ENCODE results near the gene TULP3.

TULP3 gene

DNA sequence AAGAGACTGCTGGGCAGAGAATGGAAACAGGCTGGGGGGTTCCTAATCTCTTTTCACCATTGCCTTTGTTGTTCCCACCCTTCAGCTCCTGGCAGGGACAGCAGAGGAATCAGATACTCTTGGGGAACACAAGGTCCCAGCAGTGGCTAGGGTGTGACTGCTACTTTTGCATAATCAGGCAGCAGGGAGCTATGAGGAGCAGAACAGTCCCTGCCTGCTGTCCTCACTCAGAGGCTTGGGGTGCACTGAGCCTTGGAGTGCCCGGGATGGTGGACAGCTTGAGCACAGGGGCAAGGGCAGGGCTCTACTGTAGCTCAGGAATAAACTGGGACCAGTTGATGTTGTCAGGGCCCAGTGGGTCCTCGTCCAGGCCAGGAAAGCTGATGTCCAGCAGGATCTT is 32.4 kb upstream of the TULP3 start:
- peaks cover 4% of the 10 kb centered on the region for H4K20me1 ChIP-seq (ENCODE audit: insufficient read depth, low read length, poor library complexity, severe bottlenecking)
- TF ChIP-seq, protein P1, sequence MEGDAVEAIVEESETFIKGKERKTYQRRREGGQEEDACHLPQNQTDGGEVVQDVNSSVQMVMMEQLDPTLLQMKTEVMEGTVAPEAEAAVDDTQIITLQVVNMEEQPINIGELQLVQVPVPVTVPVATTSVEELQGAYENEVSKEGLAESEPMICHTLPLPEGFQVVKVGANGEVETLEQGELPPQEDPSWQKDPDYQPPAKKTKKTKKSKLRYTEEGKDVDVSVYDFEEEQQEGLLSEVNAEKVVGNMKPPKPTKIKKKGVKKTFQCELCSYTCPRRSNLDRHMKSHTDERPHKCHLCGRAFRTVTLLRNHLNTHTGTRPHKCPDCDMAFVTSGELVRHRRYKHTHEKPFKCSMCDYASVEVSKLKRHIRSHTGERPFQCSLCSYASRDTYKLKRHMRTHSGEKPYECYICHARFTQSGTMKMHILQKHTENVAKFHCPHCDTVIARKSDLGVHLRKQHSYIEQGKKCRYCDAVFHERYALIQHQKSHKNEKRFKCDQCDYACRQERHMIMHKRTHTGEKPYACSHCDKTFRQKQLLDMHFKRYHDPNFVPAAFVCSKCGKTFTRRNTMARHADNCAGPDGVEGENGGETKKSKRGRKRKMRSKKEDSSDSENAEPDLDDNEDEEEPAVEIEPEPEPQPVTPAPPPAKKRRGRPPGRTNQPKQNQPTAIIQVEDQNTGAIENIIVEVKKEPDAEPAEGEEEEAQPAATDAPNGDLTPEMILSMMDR (conservative IDR thresholded peaks at IDR 0.05; ENCODE audit: low read length), result no peak
- TF ChIP-seq EZH2phosphoT487 (IDR thresholded peaks at IDR 0.05; ENCODE audit: borderline replicate concordance), result no peak
- no peak overlapping the region for H3K9ac ChIP-seq (ENCODE audit: low read depth, low read length, poor library complexity, severe bottlenecking)
- H3K4me2 ChIP-seq (ENCODE audit: low read depth, low read length, poor library complexity, severe bottlenecking), result no peak overlapping the region
- H3K9me2 ChIP-seq (replicated peaks; ENCODE audit: low read depth, low read length), result no peaks in the 10 kb centered on the region
- no peaks in the 10 kb centered on the region for H3K4me1 ChIP-seq (ENCODE audit: insufficient read depth, low read length, poor library complexity, severe bottlenecking)
- H3K27me3 ChIP-seq (ENCODE audit: insufficient read depth, low read length, poor library complexity, severe bottlenecking), result no peaks in the 10 kb centered on the region
- peaks cover 41% of the 10 kb centered on the region for H3K36me3 ChIP-seq (ENCODE audit: insufficient read depth, low read length)
- H3K4me3 ChIP-seq (ENCODE audit: low read length, poor library complexity, severe bottlenecking), result no peak overlapping the region
- H2AFZ ChIP-seq (ENCODE audit: low read length), result no peak overlapping the region
- no peaks in the 10 kb centered on the region for H3K9me3 ChIP-seq (ENCODE audit: insufficient read depth, low read depth, low read length)
- H3K79me2 ChIP-seq (ENCODE audit: insufficient read depth, low read length), result no peaks in the 10 kb centered on the region
- H3F3A ChIP-seq (ENCODE audit: low read depth), result no peaks in the 10 kb centered on the region

DNA sequence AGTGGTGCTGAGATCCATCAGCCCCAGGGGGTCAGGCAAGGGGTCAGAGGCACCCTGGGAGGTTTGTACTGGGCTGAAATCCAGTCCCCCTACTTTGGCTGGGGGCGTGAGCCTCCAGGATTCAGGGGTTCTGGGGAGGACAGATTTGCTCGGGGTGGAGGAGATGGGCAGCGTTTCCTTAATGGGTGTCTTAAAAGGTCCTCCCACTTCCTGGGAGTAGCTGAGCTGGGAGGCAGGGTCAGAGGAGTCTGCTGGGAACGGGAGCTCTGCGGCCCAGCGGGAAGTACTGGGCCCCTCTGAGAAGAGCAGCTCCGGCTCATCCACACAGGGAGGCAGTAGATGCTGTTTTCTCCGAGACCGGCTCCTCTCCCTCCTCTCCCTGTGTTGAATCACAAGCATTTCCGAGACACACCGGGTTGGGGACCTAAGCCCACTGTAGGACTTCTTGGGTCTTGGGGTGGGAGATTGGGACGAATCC is 31.7 kb upstream of the TULP3 start:
- Histone ChIP-seq H4K20me1 (ENCODE audit: insufficient read depth, low read length, poor library complexity, severe bottlenecking) (peaks cover 4% of the 10 kb centered on the region), H3K9me3 (ENCODE audit: insufficient read depth, low read depth, low read length) (no peaks in the 10 kb centered on the region), H3K4me2 (ENCODE audit: low read depth, low read length, poor library complexity, severe bottlenecking) (no peak overlapping the region), H3K4me3 (ENCODE audit: low read length, poor library complexity, severe bottlenecking) (no peak overlapping the region), H3K9ac (ENCODE audit: low read depth, low read length, poor library complexity, severe bottlenecking) (no peak overlapping the region), H2AFZ (ENCODE audit: low read length) (no peak overlapping the region), H3K27me3 (ENCODE audit: insufficient read depth, low read length, poor library complexity, severe bottlenecking) (no peaks in the 10 kb centered on the region), H3K36me3 (ENCODE audit: insufficient read depth, low read length) (peaks cover 46% of the 10 kb centered on the region), H3K9me2 (replicated peaks; ENCODE audit: low read depth, low read length) (no peaks in the 10 kb centered on the region), H3K4me1 (ENCODE audit: insufficient read depth, low read length, poor library complexity, severe bottlenecking) (no peaks in the 10 kb centered on the region), H3F3A (ENCODE audit: low read depth) (no peaks in the 10 kb centered on the region), H3K79me2 (ENCODE audit: insufficient read depth, low read length) (no peaks in the 10 kb centered on the region)
- TF ChIP-seq, protein P1 (conservative IDR thresholded peaks at IDR 0.05; ENCODE audit: low read length), result no peak
- no peak for TF ChIP-seq EZH2phosphoT487 (IDR thresholded peaks at IDR 0.05; ENCODE audit: borderline replicate concordance)

DNA sequence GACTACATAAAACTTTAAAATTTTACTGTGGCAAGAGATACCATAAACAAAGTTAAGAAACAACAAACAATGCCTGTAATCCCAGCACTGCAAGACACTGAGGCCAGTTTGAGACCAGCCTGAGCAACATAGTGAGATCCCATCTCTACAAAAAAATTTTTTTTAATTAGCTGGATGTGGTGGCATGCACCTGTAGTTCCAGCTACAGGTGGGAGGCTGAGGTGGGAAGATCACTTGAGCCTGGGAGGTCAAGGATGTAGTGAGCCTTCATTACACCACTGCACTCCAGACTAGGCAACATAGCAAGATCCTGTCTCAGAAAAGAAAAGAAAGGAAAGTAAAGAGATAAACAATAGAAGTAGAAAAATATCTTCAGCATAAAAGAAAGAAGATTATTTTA is 30.5 kb upstream of the TULP3 start:
- Histone ChIP-seq H3K27me3 (ENCODE audit: insufficient read depth, low read length, poor library complexity, severe bottlenecking) (no peaks in the 10 kb centered on the region), H2AFZ (ENCODE audit: low read length) (no peak overlapping the region), H3K4me2 (ENCODE audit: low read depth, low read length, poor library complexity, severe bottlenecking) (no peak overlapping the region), H3K4me1 (ENCODE audit: insufficient read depth, low read length, poor library complexity, severe bottlenecking) (no peaks in the 10 kb centered on the region), H3K4me3 (ENCODE audit: low read length, poor library complexity, severe bottlenecking) (no peak overlapping the region), H3K79me2 (ENCODE audit: insufficient read depth, low read length) (no peaks in the 10 kb centered on the region), H4K20me1 (ENCODE audit: insufficient read depth, low read length, poor library complexity, severe bottlenecking) (peaks cover 4% of the 10 kb centered on the region), H3K9me2 (replicated peaks; ENCODE audit: low read depth, low read length) (no peaks in the 10 kb centered on the region), H3K9me3 (ENCODE audit: insufficient read depth, low read depth, low read length) (no peaks in the 10 kb centered on the region), H3K9ac (ENCODE audit: low read depth, low read length, poor library complexity, severe bottlenecking) (no peak overlapping the region), H3K36me3 (ENCODE audit: insufficient read depth, low read length) (peaks cover 58% of the 10 kb centered on the region), H3F3A (ENCODE audit: low read depth) (no peaks in the 10 kb centered on the region)
- TF ChIP-seq, protein P1 (conservative IDR thresholded peaks at IDR 0.05; ENCODE audit: low read length), result no peak
- no peak for TF ChIP-seq EZH2phosphoT487 (IDR thresholded peaks at IDR 0.05; ENCODE audit: borderline replicate concordance)
